ENCODE data around the gene ERBIN. TPM values are rescaled to one million over a fixed set of nuclear protein-coding genes. Genes with fewer than 3 reads are reported as not detected.

The ERBIN gene
- total and polyA plus RNA-seq, 9 of the 15 experiments (the other 6 are each of a cell fraction or from before 2014, with no cell fraction given), result 11.9 to 72.8 (median 41.7) TPM

- TF ChIP-seq, protein P1, sequence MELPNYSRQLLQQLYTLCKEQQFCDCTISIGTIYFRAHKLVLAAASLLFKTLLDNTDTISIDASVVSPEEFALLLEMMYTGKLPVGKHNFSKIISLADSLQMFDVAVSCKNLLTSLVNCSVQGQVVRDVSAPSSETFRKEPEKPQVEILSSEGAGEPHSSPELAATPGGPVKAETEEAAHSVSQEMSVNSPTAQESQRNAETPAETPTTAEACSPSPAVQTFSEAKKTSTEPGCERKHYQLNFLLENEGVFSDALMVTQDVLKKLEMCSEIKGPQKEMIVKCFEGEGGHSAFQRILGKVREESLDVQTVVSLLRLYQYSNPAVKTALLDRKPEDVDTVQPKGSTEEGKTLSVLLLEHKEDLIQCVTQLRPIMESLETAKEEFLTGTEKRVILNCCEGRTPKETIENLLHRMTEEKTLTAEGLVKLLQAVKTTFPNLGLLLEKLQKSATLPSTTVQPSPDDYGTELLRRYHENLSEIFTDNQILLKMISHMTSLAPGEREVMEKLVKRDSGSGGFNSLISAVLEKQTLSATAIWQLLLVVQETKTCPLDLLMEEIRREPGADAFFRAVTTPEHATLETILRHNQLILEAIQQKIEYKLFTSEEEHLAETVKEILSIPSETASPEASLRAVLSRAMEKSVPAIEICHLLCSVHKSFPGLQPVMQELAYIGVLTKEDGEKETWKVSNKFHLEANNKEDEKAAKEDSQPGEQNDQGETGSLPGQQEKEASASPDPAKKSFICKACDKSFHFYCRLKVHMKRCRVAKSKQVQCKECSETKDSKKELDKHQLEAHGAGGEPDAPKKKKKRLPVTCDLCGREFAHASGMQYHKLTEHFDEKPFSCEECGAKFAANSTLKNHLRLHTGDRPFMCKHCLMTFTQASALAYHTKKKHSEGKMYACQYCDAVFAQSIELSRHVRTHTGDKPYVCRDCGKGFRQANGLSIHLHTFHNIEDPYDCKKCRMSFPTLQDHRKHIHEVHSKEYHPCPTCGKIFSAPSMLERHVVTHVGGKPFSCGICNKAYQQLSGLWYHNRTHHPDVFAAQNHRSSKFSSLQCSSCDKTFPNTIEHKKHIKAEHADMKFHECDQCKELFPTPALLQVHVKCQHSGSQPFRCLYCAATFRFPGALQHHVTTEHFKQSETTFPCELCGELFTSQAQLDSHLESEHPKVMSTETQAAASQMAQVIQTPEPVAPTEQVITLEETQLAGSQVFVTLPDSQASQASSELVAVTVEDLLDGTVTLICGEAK (IDR thresholded peaks at IDR 0.05), result no peak
- TF ChIP-seq, protein P1 (CRISPR knock-in tag; IDR thresholded peaks at IDR 0.05), result no peak
- TF ChIP-seq GATAD2A (IDR thresholded peaks at IDR 0.05) (no peak), DMBX1 (CRISPR knock-in tag; IDR thresholded peaks at IDR 0.05; ENCODE audit: borderline replicate concordance) (0 out of 2 replicates have a peak, but pooled peaks have one; percentile 20), MAFF (IDR thresholded peaks at IDR 0.05; ENCODE audit: low read length) (no peak), MLLT1 (IDR thresholded peaks at IDR 0.05) (no peak), NFIX (CRISPR knock-in tag; IDR thresholded peaks at IDR 0.05; ENCODE audit: low read depth) (no peak), CREB1 (IDR thresholded peaks at IDR 0.05) (0 out of 2 replicates have a peak, but pooled peaks have one; percentile 34), CREB1 (CRISPR knock-in tag; IDR thresholded peaks at IDR 0.05) (no peak), ZSCAN29 (IDR thresholded peaks at IDR 0.05) (no peak)
- TF ChIP-seq, protein P2, sequence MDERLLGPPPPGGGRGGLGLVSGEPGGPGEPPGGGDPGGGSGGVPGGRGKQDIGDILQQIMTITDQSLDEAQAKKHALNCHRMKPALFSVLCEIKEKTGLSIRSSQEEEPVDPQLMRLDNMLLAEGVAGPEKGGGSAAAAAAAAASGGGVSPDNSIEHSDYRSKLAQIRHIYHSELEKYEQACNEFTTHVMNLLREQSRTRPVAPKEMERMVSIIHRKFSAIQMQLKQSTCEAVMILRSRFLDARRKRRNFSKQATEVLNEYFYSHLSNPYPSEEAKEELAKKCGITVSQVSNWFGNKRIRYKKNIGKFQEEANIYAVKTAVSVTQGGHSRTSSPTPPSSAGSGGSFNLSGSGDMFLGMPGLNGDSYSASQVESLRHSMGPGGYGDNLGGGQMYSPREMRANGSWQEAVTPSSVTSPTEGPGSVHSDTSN (CRISPR knock-in tag; IDR thresholded peaks at IDR 0.05; ENCODE audit: low read depth), result no peak
- TF ChIP-seq, protein P2 (tag; conservative IDR thresholded peaks at IDR 0.05; ENCODE audit: low read depth), result no peak
- TF ChIP-seq, protein P3, sequence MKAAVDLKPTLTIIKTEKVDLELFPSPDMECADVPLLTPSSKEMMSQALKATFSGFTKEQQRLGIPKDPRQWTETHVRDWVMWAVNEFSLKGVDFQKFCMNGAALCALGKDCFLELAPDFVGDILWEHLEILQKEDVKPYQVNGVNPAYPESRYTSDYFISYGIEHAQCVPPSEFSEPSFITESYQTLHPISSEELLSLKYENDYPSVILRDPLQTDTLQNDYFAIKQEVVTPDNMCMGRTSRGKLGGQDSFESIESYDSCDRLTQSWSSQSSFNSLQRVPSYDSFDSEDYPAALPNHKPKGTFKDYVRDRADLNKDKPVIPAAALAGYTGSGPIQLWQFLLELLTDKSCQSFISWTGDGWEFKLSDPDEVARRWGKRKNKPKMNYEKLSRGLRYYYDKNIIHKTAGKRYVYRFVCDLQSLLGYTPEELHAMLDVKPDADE (conservative IDR thresholded peaks at IDR 0.05; ENCODE audit: control insufficient read depth, low read depth, low read length), result no peak
Observed at GRCh38 chr5:65967288-65968066, 41.1 kb downstream of the ERBIN start (continued).

Data from K562 (cell line).